Stimulated activated CD4-positive, alpha-beta T cell treated with anti-CD3 and anti-CD28 coated beads, Interleukin-1b, Interleukin-23, amount 100 ng/mL, for 24 hours (primary cell): ENCODE measurements around the gene CKMT1B.
"Not testable (repeated sequence)": the region's sequence is repeated elsewhere in the genome, so short reads cannot be mapped to it uniquely, and the experiment has no call there.

Experiments used
- DNase-seq, 4 experiments: peaks; one replicate each; pipeline ENCODE4 v3.0.0-alpha.2; 2020; ENCODE audit warnings: low read depth in 4 of 4, low spot score in 1 of 4

The CKMT1B gene

GRCh38 chr15:43593328-43594190, at the start of gene CKMT1B:
CKMT1B (plus strand) TSS chr15:43594027; CDS start chr15:43594219, 192 bp downstream.
- DNase-seq, result not testable (repeated sequence)

- DNase-seq, result no peak
Observed at GRCh38 chr15:43544266-43544665, 49.6 kb upstream of the CKMT1B start.

- no peak for DNase-seq
Observed at GRCh38 chr15:43545426-43545825, 48.4 kb upstream of the CKMT1B start.

- DNase-seq, result no peak
Observed at GRCh38 chr15:43547539-43547938, 46.3 kb upstream of the CKMT1B start.

GRCh38 chr15:43550527-43551363, 43.1 kb upstream of the CKMT1B start:
- no peak for DNase-seq

GRCh38 chr15:43552256-43552655, 41.6 kb upstream of the CKMT1B start:
- no peak for DNase-seq

GRCh38 chr15:43552986-43553385, 40.8 kb upstream of the CKMT1B start:
- DNase-seq, result no peak

GRCh38 chr15:43562753-43563152, 31.1 kb upstream of the CKMT1B start:
- DNase-seq, result not testable (repeated sequence)

GRCh38 chr15:43563793-43564192, 30.0 kb upstream of the CKMT1B start:
- not testable (repeated sequence) for DNase-seq

- not testable (repeated sequence) for DNase-seq
Observed at GRCh38 chr15:43566615-43567014, 27.2 kb upstream of the CKMT1B start.

- not testable (repeated sequence) for DNase-seq
Observed at GRCh38 chr15:43574607-43575006, 19.2 kb upstream of the CKMT1B start.

GRCh38 chr15:43589778-43590466, 3.9 kb upstream of the CKMT1B start, which contains the start of gene PPIP5K1:
PPIP5K1 (minus strand) TSS chr15:43590208; CDS start chr15:43584504, 5,704 bp downstream.
- not testable (repeated sequence) for DNase-seq

GRCh38 chr15:43592841-43593240, 986 bp upstream of the CKMT1B start:
- not testable (repeated sequence) for DNase-seq

GRCh38 chr15:43599131-43599530, 5.3 kb downstream of the CKMT1B start:
- DNase-seq, result not testable (repeated sequence)

- not testable (repeated sequence) for DNase-seq
Observed at GRCh38 chr15:43600200-43600599, 6.4 kb downstream of the CKMT1B start.

GRCh38 chr15:43602233-43602632, 8.4 kb downstream of the CKMT1B start:
- not testable (repeated sequence) for DNase-seq

GRCh38 chr15:43617750-43618149, 23.9 kb downstream of the CKMT1B start:
- DNase-seq, result not testable (repeated sequence)

- DNase-seq, result not testable (repeated sequence)
Observed at GRCh38 chr15:43618700-43619099, 24.9 kb downstream of the CKMT1B start, which contains the start of gene STRC. STRC (minus strand) TSS chr15:43618800; CDS start chr15:43618722, 78 bp downstream.

GRCh38 chr15:43622068-43622799, 28.4 kb downstream of the CKMT1B start:
- not testable (repeated sequence) for DNase-seq

- no peak for DNase-seq
Observed at GRCh38 chr15:43625106-43625505, 31.3 kb downstream of the CKMT1B start.
